HL-60 (cell line): ENCODE measurements around the gene LAPTM5.

Source experiments
- DNase-seq, 2 experiments: peaks; one replicate each; pipeline ENCODE4 v3.0.0-alpha.2; 2010 to 2020; ENCODE audit warnings: low read depth in 1 of 2, low spot score in 1 of 2
- H3K27ac ChIP-seq: fragments of 250-450 bp; sonication (Bioruptor Pico); replicated peaks from 2 replicates; pipeline ENCODE4 v1.5.1; 2020; ENCODE audit warnings: mild to moderate bottlenecking, moderate library complexity
- H3K27me3 ChIP-seq: fragments of 250-450 bp; sonication (Bioruptor Pico); 2 replicates; pipeline ENCODE4 v1.5.1; 2021; ENCODE audit warnings: mild to moderate bottlenecking, moderate library complexity; ENCODE audit not compliant: insufficient read depth, poor library complexity, severe bottlenecking
- H3K4me3 ChIP-seq: replicated peaks from 2 replicates; pipeline ENCODE4 v1.5.1; 2011; ENCODE audit warnings: mild to moderate bottlenecking, control low read depth, low read length; ENCODE audit not compliant: insufficient read depth
- GABPA ChIP-seq: IDR thresholded peaks from 2 replicates; pipeline ENCODE4 v1.6.1; 2012; ENCODE audit warnings: low read depth
- POLR2AphosphoS5 ChIP-seq: IDR thresholded peaks from 2 replicates; pipeline ENCODE4 v1.6.1; 2012; ENCODE audit warnings: low read depth
- SPI1 ChIP-seq: IDR thresholded peaks from 2 replicates; pipeline ENCODE4 v1.6.1; 2012; ENCODE audit warnings: low read depth, mild to moderate bottlenecking, borderline replicate concordance
- TF ChIP-seq, protein P1 (sequence below): IDR thresholded peaks from one replicate; pipeline ENCODE4 v1.5.1; 2011; ENCODE audit warnings: low read length, control low read depth, inconsistent platforms; ENCODE audit not compliant: insufficient read depth
- TF ChIP-seq, protein P2 (sequence below): IDR thresholded peaks from 2 replicates; pipeline ENCODE4 v1.6.1; 2012; ENCODE audit warnings: low read depth; ENCODE audit not compliant: insufficient replicate concordance

The LAPTM5 gene

DNA sequence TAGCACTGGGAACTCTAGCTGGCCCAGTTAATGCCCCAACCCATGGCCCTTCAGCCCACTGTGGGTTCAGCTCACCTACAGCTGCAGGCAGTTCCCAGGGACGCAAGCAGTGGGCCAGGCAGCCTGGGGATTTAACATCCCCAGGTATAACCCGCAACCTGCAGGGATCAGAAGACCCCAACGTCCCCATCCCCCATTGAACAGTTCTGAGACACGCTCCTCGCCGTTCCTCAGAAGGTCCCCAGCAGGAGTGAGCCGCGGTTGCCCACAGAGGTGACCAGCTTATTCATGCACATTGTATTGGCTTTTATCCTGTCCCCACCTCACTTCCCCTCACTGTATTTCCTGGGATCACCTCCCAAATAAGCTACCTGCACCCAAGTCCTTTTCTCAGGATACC, 29.2 kb downstream of the LAPTM5 start:
- DNase-seq: no peak
- Histone ChIP-seq H3K4me3 (no peak overlapping the region), H3K27ac (no peak overlapping the region), H3K27me3 (no peaks in the 10 kb centered on the region)
- TF ChIP-seq SPI1 (no peak), POLR2AphosphoS5 (no peak), GABPA (no peak)
- TF ChIP-seq, protein P1, sequence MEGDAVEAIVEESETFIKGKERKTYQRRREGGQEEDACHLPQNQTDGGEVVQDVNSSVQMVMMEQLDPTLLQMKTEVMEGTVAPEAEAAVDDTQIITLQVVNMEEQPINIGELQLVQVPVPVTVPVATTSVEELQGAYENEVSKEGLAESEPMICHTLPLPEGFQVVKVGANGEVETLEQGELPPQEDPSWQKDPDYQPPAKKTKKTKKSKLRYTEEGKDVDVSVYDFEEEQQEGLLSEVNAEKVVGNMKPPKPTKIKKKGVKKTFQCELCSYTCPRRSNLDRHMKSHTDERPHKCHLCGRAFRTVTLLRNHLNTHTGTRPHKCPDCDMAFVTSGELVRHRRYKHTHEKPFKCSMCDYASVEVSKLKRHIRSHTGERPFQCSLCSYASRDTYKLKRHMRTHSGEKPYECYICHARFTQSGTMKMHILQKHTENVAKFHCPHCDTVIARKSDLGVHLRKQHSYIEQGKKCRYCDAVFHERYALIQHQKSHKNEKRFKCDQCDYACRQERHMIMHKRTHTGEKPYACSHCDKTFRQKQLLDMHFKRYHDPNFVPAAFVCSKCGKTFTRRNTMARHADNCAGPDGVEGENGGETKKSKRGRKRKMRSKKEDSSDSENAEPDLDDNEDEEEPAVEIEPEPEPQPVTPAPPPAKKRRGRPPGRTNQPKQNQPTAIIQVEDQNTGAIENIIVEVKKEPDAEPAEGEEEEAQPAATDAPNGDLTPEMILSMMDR: no peak
- TF ChIP-seq, protein P2, sequence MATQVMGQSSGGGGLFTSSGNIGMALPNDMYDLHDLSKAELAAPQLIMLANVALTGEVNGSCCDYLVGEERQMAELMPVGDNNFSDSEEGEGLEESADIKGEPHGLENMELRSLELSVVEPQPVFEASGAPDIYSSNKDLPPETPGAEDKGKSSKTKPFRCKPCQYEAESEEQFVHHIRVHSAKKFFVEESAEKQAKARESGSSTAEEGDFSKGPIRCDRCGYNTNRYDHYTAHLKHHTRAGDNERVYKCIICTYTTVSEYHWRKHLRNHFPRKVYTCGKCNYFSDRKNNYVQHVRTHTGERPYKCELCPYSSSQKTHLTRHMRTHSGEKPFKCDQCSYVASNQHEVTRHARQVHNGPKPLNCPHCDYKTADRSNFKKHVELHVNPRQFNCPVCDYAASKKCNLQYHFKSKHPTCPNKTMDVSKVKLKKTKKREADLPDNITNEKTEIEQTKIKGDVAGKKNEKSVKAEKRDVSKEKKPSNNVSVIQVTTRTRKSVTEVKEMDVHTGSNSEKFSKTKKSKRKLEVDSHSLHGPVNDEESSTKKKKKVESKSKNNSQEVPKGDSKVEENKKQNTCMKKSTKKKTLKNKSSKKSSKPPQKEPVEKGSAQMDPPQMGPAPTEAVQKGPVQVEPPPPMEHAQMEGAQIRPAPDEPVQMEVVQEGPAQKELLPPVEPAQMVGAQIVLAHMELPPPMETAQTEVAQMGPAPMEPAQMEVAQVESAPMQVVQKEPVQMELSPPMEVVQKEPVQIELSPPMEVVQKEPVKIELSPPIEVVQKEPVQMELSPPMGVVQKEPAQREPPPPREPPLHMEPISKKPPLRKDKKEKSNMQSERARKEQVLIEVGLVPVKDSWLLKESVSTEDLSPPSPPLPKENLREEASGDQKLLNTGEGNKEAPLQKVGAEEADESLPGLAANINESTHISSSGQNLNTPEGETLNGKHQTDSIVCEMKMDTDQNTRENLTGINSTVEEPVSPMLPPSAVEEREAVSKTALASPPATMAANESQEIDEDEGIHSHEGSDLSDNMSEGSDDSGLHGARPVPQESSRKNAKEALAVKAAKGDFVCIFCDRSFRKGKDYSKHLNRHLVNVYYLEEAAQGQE: no peak

DNA sequence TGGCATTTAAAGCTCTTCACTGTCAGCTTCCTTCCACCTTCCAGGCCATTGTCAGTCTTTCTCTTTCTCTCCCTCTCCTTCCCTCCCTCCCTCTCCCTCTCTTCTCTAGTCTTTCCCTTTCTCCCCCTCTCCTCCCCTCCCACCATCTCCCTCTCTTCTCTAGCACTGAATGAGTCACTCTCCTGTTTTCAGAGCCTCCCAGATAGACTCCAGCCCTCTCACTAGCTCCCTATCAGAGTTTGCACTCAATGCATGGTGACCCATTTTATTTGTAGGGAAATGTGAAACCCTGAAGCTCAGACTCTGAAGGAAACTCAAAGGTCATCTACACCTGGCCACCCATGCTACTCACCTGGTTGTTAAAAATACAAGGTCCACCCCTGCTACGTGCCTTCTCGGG, 29.8 kb downstream of the LAPTM5 start:
- no peak overlapping the region for H3K4me3 ChIP-seq
- TF ChIP-seq, protein P2: no peak
- TF ChIP-seq, protein P1: no peak
- no peak for TF ChIP-seq POLR2AphosphoS5
- TF ChIP-seq GABPA: no peak
- TF ChIP-seq SPI1: no peak
- no peak for DNase-seq
- H3K27me3 ChIP-seq: no peaks in the 10 kb centered on the region
- no peak overlapping the region for H3K27ac ChIP-seq

DNA sequence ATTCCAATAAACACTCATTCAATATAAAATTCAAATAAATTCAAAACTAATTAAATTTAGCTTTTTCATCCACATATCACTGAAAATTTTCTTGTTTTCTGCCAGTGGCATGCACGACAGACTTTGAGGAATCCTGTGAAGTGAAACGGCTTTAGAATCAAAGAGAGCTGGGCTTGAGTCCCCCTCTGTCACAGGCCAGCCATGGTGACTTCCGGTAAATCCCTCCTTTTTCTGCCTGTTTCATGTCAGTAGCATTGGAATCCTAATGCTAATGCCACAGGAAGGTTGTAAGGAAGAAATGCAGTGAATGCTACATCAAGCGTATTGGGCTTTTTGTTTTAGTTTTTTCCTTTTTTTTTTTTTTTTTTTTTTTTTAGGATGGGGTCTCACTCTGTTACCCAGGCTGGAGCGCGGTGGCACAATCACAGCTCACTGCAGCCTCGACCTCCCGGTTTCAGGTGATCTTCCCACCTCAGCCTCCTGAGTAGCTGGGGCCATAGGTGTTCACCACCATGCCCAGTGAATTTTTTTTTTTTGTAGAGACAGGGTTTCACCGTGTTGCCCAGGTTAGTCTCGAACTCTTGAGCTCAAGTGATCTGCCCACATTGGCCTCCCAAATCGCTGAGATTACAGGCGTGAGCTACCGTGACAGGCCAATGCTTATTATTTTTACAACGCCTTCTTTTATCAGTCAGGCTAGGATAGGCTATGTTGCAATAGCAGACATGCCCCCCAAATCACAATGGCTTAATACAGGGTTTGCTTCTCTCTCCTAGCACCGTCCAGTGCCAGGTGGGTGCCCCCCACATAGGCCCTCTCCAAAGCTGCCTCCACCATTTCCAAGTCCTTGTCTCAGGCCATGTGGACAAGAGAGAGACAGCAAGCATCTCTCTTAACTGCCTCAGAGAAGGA, 30.5 kb downstream of the LAPTM5 start:
- DNase-seq: no peak
- Histone ChIP-seq H3K27ac (no peak overlapping the region), H3K4me3 (no peak overlapping the region), H3K27me3 (no peaks in the 10 kb centered on the region)
- TF ChIP-seq POLR2AphosphoS5 (no peak), SPI1 (no peak), GABPA (no peak)
- TF ChIP-seq, protein P1: no peak
- TF ChIP-seq, protein P2: no peak
